LNCaP clone FGC (cell line): ENCODE measurements around the gene RUNX1.

Experiments
- DNase-seq: peaks from one replicate; pipeline ENCODE4 v3.0.0-alpha.2; 2011; ENCODE audit warnings: low read depth
- H3K4me3 ChIP-seq: 2 replicates; pipeline ENCODE4 v1.5.1; 2011; ENCODE audit warnings: mild to moderate bottlenecking, low read depth, low read length, control low read depth
- CTCF ChIP-seq: IDR thresholded peaks from 2 replicates; pipeline ENCODE4 v1.5.1; 2012; ENCODE audit warnings: mild to moderate bottlenecking; ENCODE audit not compliant: control insufficient read depth, insufficient read depth; ENCODE audit errors: extremely low read depth

Gene RUNX1

GRCh38 chr21:34797201-34797525 lies 251.9 kb downstream of the RUNX1 start:
- TF ChIP-seq CTCF: no peak
- H3K4me3 ChIP-seq: no peak overlapping the region
- no peak for DNase-seq

GRCh38 chr21:34796518-34797200 lies 252.4 kb downstream of the RUNX1 start:
- no peak for TF ChIP-seq CTCF
- H3K4me3 ChIP-seq: no peak overlapping the region
- no peak for DNase-seq

GRCh38 chr21:34795548-34796180 lies 253.4 kb downstream of the RUNX1 start:
- no peak for TF ChIP-seq CTCF

GRCh38 chr21:34795175-34795547 lies 253.9 kb downstream of the RUNX1 start:
- TF ChIP-seq CTCF: peak; percentile 50
- no peak overlapping the region for H3K4me3 ChIP-seq
- no peak for DNase-seq

More at GRCh38 chr21:34795548-34796180, 253.4 kb downstream of the RUNX1 start:
- H3K4me3 ChIP-seq: no peak overlapping the region
- no peak for DNase-seq

GRCh38 chr21:34794686-34795085 lies 254.4 kb downstream of the RUNX1 start:
- no peak overlapping the region for H3K4me3 ChIP-seq
- DNase-seq: no peak
- no peak for TF ChIP-seq CTCF

GRCh38 chr21:34793471-34793870 lies 255.6 kb downstream of the RUNX1 start:
- DNase-seq: no peak
- no peak overlapping the region for H3K4me3 ChIP-seq
- TF ChIP-seq CTCF: no peak
